ENCODE results near the gene RAB11FIP3.

- TF ChIP-seq ZNF274 (IDR thresholded peaks at IDR 0.05; ENCODE audit: insufficient read depth, insufficient read length) (no peak), FOS (IDR thresholded peaks at IDR 0.05; ENCODE audit: borderline replicate concordance, extremely low read depth, insufficient read length) (no peak), YY1 (IDR thresholded peaks at IDR 0.05; ENCODE audit: low read depth, low read length) (no peak), CTCF (IDR thresholded peaks at IDR 0.05 in 2 of 3, conservative IDR thresholded peaks at IDR 0.05 in 1 of 3; ENCODE audit: control insufficient read depth in 2 of 3, extremely low read depth in 1 of 3, insufficient read depth in 1 of 3, low read depth in 3 of 3, low read length in 3 of 3) (no peak), SMC3 (IDR thresholded peaks at IDR 0.05; ENCODE audit: borderline replicate concordance, low read length) (no peak), ZNF592 (IDR thresholded peaks at IDR 0.05) (no peak), CHD1 (IDR thresholded peaks at IDR 0.05; ENCODE audit: low read depth, low read length) (no peak), NR2C1 (IDR thresholded peaks at IDR 0.05) (no peak), USF1 (IDR thresholded peaks at IDR 0.05; ENCODE audit: borderline replicate concordance, extremely low read length, insufficient read depth, low read depth, low read length) (no peak)
These were observed 65.3 kb downstream of the RAB11FIP3 start for GRCh38 chr16:490768-491167.
